K562 (cell line): Measurements from ENCODE around the gene YPEL4. TPM values are rescaled to one million over a fixed set of nuclear protein-coding genes. Genes with fewer than 3 reads are reported as not detected.

ENCODE experiments used
- ATF1 ChIP-seq, 2 experiments: fragments of 450-650 bp in 1 of 2; IDR thresholded peaks; 2 replicates each; pipeline ENCODE4 v1.6.1; 2016; ENCODE audit warnings: missing compliant biosample characterization in 1 of 2, missing genetic modification characterization in 1 of 2
- CGGBP1 ChIP-seq: fragments of 250-450 bp; sonication (Bioruptor Pico); IDR thresholded peaks from 2 replicates; pipeline ENCODE4 v1.9.0; 2021; ENCODE audit warnings: mild to moderate bottlenecking
- CHD2 ChIP-seq: IDR thresholded peaks from 2 replicates; pipeline ENCODE4 v1.6.1; 2011; ENCODE audit warnings: low read depth, low read length
- CREB1 ChIP-seq, 2 experiments: sonication (generic) in 1 of 2; formaldehyde crosslinking in 1 of 2; IDR thresholded peaks; 2 replicates each; pipeline versions ENCODE4 v1.6.1 to v1.8.0; 2012 to 2022; ENCODE audit warnings: inconsistent platforms in 1 of 2, mild to moderate bottlenecking in 1 of 2, missing genetic modification reagents in 1 of 2, moderate library complexity in 1 of 2
- CREM ChIP-seq: IDR thresholded peaks from 2 replicates; pipeline ENCODE4 v1.6.1; 2014; ENCODE audit warnings: antibody characterized with exemption, low read depth
- E2F3 ChIP-seq: fragments of 250-450 bp; sonication (Bioruptor Pico); IDR thresholded peaks from 2 replicates; pipeline ENCODE4 v1.4.0; 2020; ENCODE audit warnings: mild to moderate bottlenecking
- EGR1 ChIP-seq: fragments of 450-650 bp; conservative IDR thresholded peaks from 2 replicates; pipeline ENCODE4 v1.6.1; 2017; ENCODE audit warnings: mild to moderate bottlenecking
- ETV6 ChIP-seq, 3 experiments: fragments of 150-350 bp in 1 of 3; sonication (generic) in 1 of 3; formaldehyde crosslinking in 1 of 3; IDR thresholded peaks; 2 replicates each; pipeline versions ENCODE4 v1.6.1 to v1.8.0; 2014 to 2022; ENCODE audit warnings: borderline replicate concordance in 2 of 3, low read depth in 2 of 3, antibody characterized with exemption in 1 of 3, low read length in 1 of 3, mild to moderate bottlenecking in 1 of 3, missing genetic modification reagents in 1 of 3
- GTF2E2 ChIP-seq: fragments of 200-800 bp; sonication (Bioruptor generic); IDR thresholded peaks from 2 replicates; pipeline ENCODE4 v1.6.1; 2016; ENCODE audit warnings: missing genetic modification characterization, missing compliant biosample characterization
- HLTF ChIP-seq: fragments of 450-650 bp; IDR thresholded peaks from 2 replicates; pipeline ENCODE4 v1.6.1; 2016
- KAT8 ChIP-seq: fragments of 450-650 bp; IDR thresholded peaks from 2 replicates; pipeline ENCODE4 v1.6.1; 2016; ENCODE audit warnings: low read depth, mild to moderate bottlenecking
- LCOR ChIP-seq: sonication (generic); formaldehyde crosslinking; IDR thresholded peaks from 2 replicates; pipeline ENCODE4 v1.8.0; 2022; ENCODE audit warnings: mild to moderate bottlenecking, missing genetic modification reagents
- MAX ChIP-seq: sonication (generic); formaldehyde crosslinking; IDR thresholded peaks from 2 replicates; pipeline ENCODE4 v1.9.0; 2022; ENCODE audit warnings: mild to moderate bottlenecking, missing genetic modification reagents
- MCM7 ChIP-seq, 2 experiments: fragments of 450-650 bp; IDR thresholded peaks; 2 replicates each; pipeline ENCODE4 v1.6.1; 2016 to 2018
- POLR2A ChIP-seq: fragments of 450-650 bp; conservative IDR thresholded peaks from 2 replicates; pipeline ENCODE4 v1.6.1; 2016
- POLR2H ChIP-seq: IDR thresholded peaks from 2 replicates; pipeline ENCODE4 v1.6.1; 2016; ENCODE audit warnings: missing genetic modification characterization, low read depth, mild to moderate bottlenecking, control low read depth, missing compliant biosample characterization, moderate library complexity
- RAD21 ChIP-seq, 2 experiments: fragments of 250-450 bp in 1 of 2; fragments of 450-650 bp in 1 of 2; sonication (Bioruptor Pico) in 1 of 2; formaldehyde crosslinking in 1 of 2; IDR thresholded peaks in 1 of 2; conservative IDR thresholded peaks in 1 of 2; 2 replicates each; pipeline versions ENCODE4 v1.4.0 to v1.8.0; 2020 to 2022; ENCODE audit warnings: mild to moderate bottlenecking in 2 of 2, moderate library complexity in 1 of 2
- SMAD1 ChIP-seq: fragments of 150-350 bp; IDR thresholded peaks from 2 replicates; pipeline ENCODE4 v1.6.1; 2014; ENCODE audit warnings: low read length, low read depth; ENCODE audit not compliant: partially characterized antibody
- SMAD2 ChIP-seq: fragments of 150-350 bp; IDR thresholded peaks from 2 replicates; pipeline ENCODE4 v1.6.1; 2014; ENCODE audit warnings: low read depth, mild to moderate bottlenecking, low read length
- SMAD3 ChIP-seq: fragments of 450-650 bp; formaldehyde crosslinking; conservative IDR thresholded peaks from 2 replicates; pipeline ENCODE4 v1.4.0; 2020; ENCODE audit warnings: mild to moderate bottlenecking
- SUPT5H ChIP-seq: fragments of 450-650 bp; IDR thresholded peaks from 2 replicates; pipeline ENCODE4 v1.6.1; 2016
- TAF9B ChIP-seq: fragments of 450-650 bp; IDR thresholded peaks from 2 replicates; pipeline ENCODE4 v1.6.1; 2018; ENCODE audit warnings: mild to moderate bottlenecking; ENCODE audit not compliant: partially characterized antibody
- TCFL5 ChIP-seq: fragments of 250-450 bp; sonication (Bioruptor Pico); conservative IDR thresholded peaks from 2 replicates; pipeline ENCODE4 v1.6.1; 2021; ENCODE audit warnings: mild to moderate bottlenecking, moderate library complexity, matching md5 sums
- ZNF224 ChIP-seq: sonication (generic); formaldehyde crosslinking; IDR thresholded peaks from 2 replicates; pipeline ENCODE4 v1.8.0; 2022; ENCODE audit warnings: mild to moderate bottlenecking, missing genetic modification reagents
- ZNF282 ChIP-seq: sonication (generic); formaldehyde crosslinking; IDR thresholded peaks from 2 replicates; pipeline ENCODE4 v1.8.1; 2023; ENCODE audit warnings: missing genetic modification reagents
- ZNF518B ChIP-seq: fragments of 250-450 bp; sonication (Bioruptor Pico); IDR thresholded peaks from 2 replicates; pipeline ENCODE4 v1.5.0; 2021; ENCODE audit warnings: mild to moderate bottlenecking, moderate library complexity
- ZNF668 ChIP-seq: fragments of 250-450 bp; sonication (Bioruptor Pico); IDR thresholded peaks from 2 replicates; pipeline ENCODE4 v1.8.0; 2022; ENCODE audit warnings: mild to moderate bottlenecking, inconsistent platforms
- polyA plus RNA-seq, 8 experiments: library from polyadenylated mRNA; depleted of rRNA in 4 of 8; stranded (reverse) in 5 of 8; unstranded in 3 of 8; fragments of >200 nt; fragmentation: Nextera tagmentation in 2 of 8; fragmentation: Illumina TruSeq in 1 of 8; extraction: Ambion mirVana in 2 of 8; extraction: Trizol in 1 of 8; gene quantifications; 2 replicates each; pipeline versions ENCODE4 v1.2.1 to v1.2.3, GENCODE V29; 2011 to 2014; ENCODE audit warnings: inconsistent platforms in 1 of 8, missing spikeins in 1 of 8
- total RNA-seq, 7 experiments: library from RNA; depleted of rRNA in 6 of 7; stranded (reverse); fragments of >200 nt in 6 of 7; fragmentation: Illumina TruSeq in 2 of 7; extraction: Trizol in 2 of 7; gene quantifications; 2 replicates each; pipeline versions ENCODE4 v1.2.1 to v1.2.3, GENCODE V29; 2011 to 2021; ENCODE audit warnings: low replicate concordance in 1 of 7

Gene YPEL4
- total and polyA plus RNA-seq, 9 of the 15 experiments (the other 6 are each of a cell fraction or from before 2014, with no cell fraction given), result 0.07 to 1.4 (median 0.40) TPM; not detected in 2

- no peak for TF ChIP-seq ZNF518B (CRISPR knock-in tag)
- no peak for TF ChIP-seq MCM7 (IDR thresholded peaks at IDR 0.05)
- TF ChIP-seq TAF9B, result no peak
- no peak for TF ChIP-seq SMAD1
- peak; percentile 97 for TF ChIP-seq CHD2
- TF ChIP-seq RAD21 (CRISPR knock-in tag; conservative IDR thresholded peaks at IDR 0.05 in 1 of 2, IDR thresholded peaks at IDR 0.05 in 1 of 2), result 0 out of 4 replicates have a peak, but pooled peaks of 1 of the 2 experiments have one; percentile 6
- TF ChIP-seq POLR2A, result peak; percentile 83
- TF ChIP-seq SMAD3 (CRISPR knock-in tag), result no peak
- no peak for TF ChIP-seq ZNF224
- 0 out of 2 replicates have a peak, but pooled peaks have one; percentile 51 for TF ChIP-seq LCOR (CRISPR knock-in tag)
- peak; percentile 99 for TF ChIP-seq EGR1
- TF ChIP-seq CREB1 (IDR thresholded peaks at IDR 0.05), result peak; percentile 89
- peak; percentile 89 for TF ChIP-seq CREB1 (CRISPR knock-in tag; IDR thresholded peaks at IDR 0.05)
- peak; percentile 55; the same call in 1 of the 2 replicates for TF ChIP-seq E2F3 (CRISPR knock-in tag)
- peak; percentile 94 for TF ChIP-seq MAX (CRISPR knock-in tag)
- TF ChIP-seq GTF2E2 (tag), result peak; percentile 46; the same call in 1 of the 2 replicates
- no peak for TF ChIP-seq ZNF282 (CRISPR knock-in tag)
- peak; percentile 39; the same call in 1 of the 2 replicates for TF ChIP-seq ATF1 (CRISPR knock-in tag; IDR thresholded peaks at IDR 0.05)
- TF ChIP-seq ATF1 (tag; IDR thresholded peaks at IDR 0.05), result peak; percentile 96
- no peak for TF ChIP-seq TCFL5 (CRISPR knock-in tag)
- no peak for TF ChIP-seq KAT8
- TF ChIP-seq CGGBP1 (CRISPR knock-in tag), result no peak
- no peak for TF ChIP-seq HLTF
- TF ChIP-seq CREM, result peak; percentile 95
- no peak for TF ChIP-seq SMAD2
- TF ChIP-seq ETV6 (IDR thresholded peaks at IDR 0.05; ENCODE audit: borderline replicate concordance in 1 of 2, low read depth in 2 of 2, low read length in 1 of 2), result no peak
- TF ChIP-seq ETV6 (CRISPR knock-in tag; IDR thresholded peaks at IDR 0.05; ENCODE audit: borderline replicate concordance), result no peak
- peak; percentile 52 for TF ChIP-seq POLR2H (tag)
- TF ChIP-seq SUPT5H, result peak; percentile 81
- TF ChIP-seq ZNF668 (CRISPR knock-in tag), result no peak
Measured at GRCh38 chr11:57657194-57658022, 7.7 kb upstream of the YPEL4 start, which contains the start of gene CLP1 (continued).
